H1 (cell line): Measurements from ENCODE around the gene ARID1B. TPM values are rescaled to one million over a fixed set of nuclear protein-coding genes. Genes with fewer than 3 reads are reported as not detected.

Source experiments
- CTBP2 ChIP-seq: IDR thresholded peaks from 2 replicates; pipeline ENCODE4 v1.7.0; 2011; ENCODE audit warnings: borderline replicate concordance, mild to moderate bottlenecking, moderate library complexity, mixed read lengths, low read length; ENCODE audit not compliant: insufficient read depth, insufficient read length
- RAD21 ChIP-seq, 2 experiments: IDR thresholded peaks in 1 of 2; conservative IDR thresholded peaks in 1 of 2; 2 replicates each; pipeline ENCODE4 v1.6.1; 2011; ENCODE audit warnings: low read depth in 2 of 2, low read length in 2 of 2, improper control_type of control experiment in 1 of 2, inconsistent platforms in 1 of 2, mild to moderate bottlenecking in 1 of 2, moderate library complexity in 1 of 2
- polyA plus RNA-seq, 7 experiments: library from polyadenylated mRNA; depleted of rRNA in 3 of 7; stranded (reverse) in 5 of 7; unstranded in 2 of 7; fragments of >200 nt in 5 of 7; fragments of 200-250 nt in 2 of 7; gene quantifications; 1 replicate in 5 of 7; 2 replicates in 1 of 7; 4 replicates in 1 of 7; pipeline versions ENCODE4 v1.2.1 to v1.2.3, GENCODE V29; 2011 to 2013; ENCODE audit warnings: missing spikeins in 2 of 7, mixed read lengths in 2 of 7
- total RNA-seq: library from RNA; stranded (reverse); fragmentation: NEBNext Ultra II Directional; extraction: Animal tissue kit (Norgen Biotek cat#: 25700); gene quantifications from 2 replicates; pipeline ENCODE4 v1.2.1, GENCODE V29; 2021

Gene ARID1B
- total and polyA plus RNA-seq, 2 of the 8 experiments (the other 6 are each of a cell fraction or from before 2014, with no cell fraction given): 24.3 to 70.3 TPM

DNA sequence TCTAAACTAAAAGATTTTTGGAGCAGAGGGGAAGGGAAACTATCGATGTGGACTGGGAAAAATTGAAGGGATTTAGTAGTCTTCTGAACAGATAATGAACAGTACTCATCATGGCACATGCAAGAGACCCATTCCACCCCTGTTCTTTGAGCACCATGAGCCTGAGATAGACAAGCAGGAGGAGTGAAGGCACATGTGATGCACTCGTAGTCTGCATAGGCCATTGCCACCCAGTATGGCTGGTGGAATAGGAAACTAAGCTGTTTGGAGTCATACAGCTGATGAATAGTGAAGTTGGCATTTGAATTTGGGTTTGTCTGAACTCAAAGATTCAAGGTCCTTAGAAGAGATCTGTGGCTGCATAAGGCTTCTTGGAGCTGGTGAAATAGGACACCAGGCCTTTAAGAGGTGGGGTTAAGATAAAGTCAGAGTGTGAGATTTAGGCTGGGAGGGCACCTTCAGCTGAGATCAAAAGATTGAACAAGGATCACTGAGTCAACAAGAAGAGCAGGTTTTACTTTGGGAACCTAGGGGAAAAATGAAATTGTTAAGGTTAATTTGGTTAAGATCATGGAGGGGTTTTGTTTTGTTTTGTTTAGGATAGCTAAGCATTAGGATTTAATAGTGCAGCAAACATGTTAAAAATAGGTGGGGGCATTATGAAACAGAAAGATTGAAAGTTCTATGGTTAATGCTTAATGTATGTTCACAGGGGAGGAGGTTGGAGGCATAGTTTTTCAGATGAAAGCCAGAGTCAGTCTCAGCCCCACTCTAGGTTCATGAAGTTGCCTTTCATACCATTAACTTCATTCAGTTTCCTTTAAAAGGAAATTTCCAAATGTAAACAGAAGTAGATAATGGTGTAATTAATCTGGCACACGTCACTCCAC lies 148.8 kb downstream of the ARID1B start (continued):
- no peak for TF ChIP-seq RAD21 (IDR thresholded peaks at IDR 0.05 in 1 of 2, conservative IDR thresholded peaks at IDR 0.05 in 1 of 2; ENCODE audit: low read depth in 2 of 2, low read length in 2 of 2)
- no peak for TF ChIP-seq CTBP2
